ENCODE data around the gene KDM4C.
A peak's percentile ranks its signal among the peaks of the same experiment; 100 is the strongest.
"Not testable (repeated sequence)": the region's sequence is repeated elsewhere in the genome, so short reads cannot be mapped to it uniquely, and the experiment has no call there.

KDM4C gene

GRCh38 chr9:6944093-6944551 lies 186.3 kb downstream of the KDM4C start:
- DNase-seq = no peak
- H3K4me3 Mint-ChIP-seq = no peak overlapping the region
- peaks cover 15% of the 10 kb centered on the region for H3K9me3 Mint-ChIP-seq
- peaks cover 4% of the 10 kb centered on the region for H3K27me3 Mint-ChIP-seq (ENCODE audit: low read depth, poor library complexity)
- peaks cover 5% of the 10 kb centered on the region for H3K36me3 Mint-ChIP-seq (ENCODE audit: low read depth)
- H3K27ac Mint-ChIP-seq = no peak overlapping the region
- TF ChIP-seq CTCF (IDR thresholded peaks at IDR 0.05) = no peak
- H3K4me1 Mint-ChIP-seq = no peaks in the 10 kb centered on the region

GRCh38 chr9:6944896-6945295 lies 187.1 kb downstream of the KDM4C start:
- no peak for TF ChIP-seq CTCF (IDR thresholded peaks at IDR 0.05)
- Mint-ChIP-seq H3K9me3 (peaks cover 21% of the 10 kb centered on the region), H3K36me3 (ENCODE audit: low read depth) (peaks cover 13% of the 10 kb centered on the region), H3K27ac (no peak overlapping the region), H3K4me1 (no peaks in the 10 kb centered on the region), H3K4me3 (no peak overlapping the region), H3K27me3 (ENCODE audit: low read depth, poor library complexity) (peaks cover 2% of the 10 kb centered on the region)
- DNase-seq = no peak

- DNase-seq = no peak
- Mint-ChIP-seq H3K27ac (no peak overlapping the region), H3K36me3 (ENCODE audit: low read depth) (peaks cover 20% of the 10 kb centered on the region), H3K9me3 (peaks cover 23% of the 10 kb centered on the region), H3K4me1 (no peaks in the 10 kb centered on the region), H3K27me3 (ENCODE audit: low read depth, poor library complexity) (no peaks in the 10 kb centered on the region), H3K4me3 (no peak overlapping the region)
- no peak for TF ChIP-seq CTCF (IDR thresholded peaks at IDR 0.05)
Observed at GRCh38 chr9:6945816-6946215, 188.0 kb downstream of the KDM4C start.

GRCh38 chr9:6946583-6947166 lies 188.9 kb downstream of the KDM4C start:
- no peak for TF ChIP-seq CTCF (IDR thresholded peaks at IDR 0.05)
- H3K36me3 Mint-ChIP-seq (ENCODE audit: low read depth) = peaks cover 23% of the 10 kb centered on the region
- no peak for DNase-seq
- no peak overlapping the region for H3K27ac Mint-ChIP-seq
- no peaks in the 10 kb centered on the region for H3K27me3 Mint-ChIP-seq (ENCODE audit: low read depth, poor library complexity)
- peaks cover 23% of the 10 kb centered on the region for H3K9me3 Mint-ChIP-seq
- peaks cover 5% of the 10 kb centered on the region for H3K4me1 Mint-ChIP-seq
- no peak overlapping the region for H3K4me3 Mint-ChIP-seq

- H3K4me3 Mint-ChIP-seq; DNase-seq; H3K27me3 Mint-ChIP-seq (ENCODE audit: low read depth, poor library complexity); H3K27ac Mint-ChIP-seq; H3K4me1 Mint-ChIP-seq: not testable (repeated sequence)
- peaks cover 23% of the 10 kb centered on the region for H3K36me3 Mint-ChIP-seq (ENCODE audit: low read depth)
- peaks cover 23% of the 10 kb centered on the region for H3K9me3 Mint-ChIP-seq
Observed at GRCh38 chr9:6948921-6949320, 191.1 kb downstream of the KDM4C start.

GRCh38 chr9:6955251-6955921 lies 197.6 kb downstream of the KDM4C start:
- peak; percentile 22 for DNase-seq
- TF ChIP-seq CTCF (IDR thresholded peaks at IDR 0.05) = no peak
- Mint-ChIP-seq H3K4me3 (no peak overlapping the region), H3K27ac (peak overlapping the region; percentile 19), H3K36me3 (ENCODE audit: low read depth) (peaks cover 6% of the 10 kb centered on the region), H3K9me3 (peaks cover 2% of the 10 kb centered on the region), H3K27me3 (ENCODE audit: low read depth, poor library complexity) (no peaks in the 10 kb centered on the region), H3K4me1 (peaks cover 34% of the 10 kb centered on the region)

Measured in nephron progenitor cell (in vitro differentiated cells).